COLO668 (cell line): ENCODE data around the gene THUMPD3.

Experiments
- DNase-seq: peaks from one replicate; lab custom pipeline; 2025; ENCODE audit not compliant: unreplicated experiment; lab: John Stamatoyannopoulos, UW

THUMPD3 gene

DNA sequence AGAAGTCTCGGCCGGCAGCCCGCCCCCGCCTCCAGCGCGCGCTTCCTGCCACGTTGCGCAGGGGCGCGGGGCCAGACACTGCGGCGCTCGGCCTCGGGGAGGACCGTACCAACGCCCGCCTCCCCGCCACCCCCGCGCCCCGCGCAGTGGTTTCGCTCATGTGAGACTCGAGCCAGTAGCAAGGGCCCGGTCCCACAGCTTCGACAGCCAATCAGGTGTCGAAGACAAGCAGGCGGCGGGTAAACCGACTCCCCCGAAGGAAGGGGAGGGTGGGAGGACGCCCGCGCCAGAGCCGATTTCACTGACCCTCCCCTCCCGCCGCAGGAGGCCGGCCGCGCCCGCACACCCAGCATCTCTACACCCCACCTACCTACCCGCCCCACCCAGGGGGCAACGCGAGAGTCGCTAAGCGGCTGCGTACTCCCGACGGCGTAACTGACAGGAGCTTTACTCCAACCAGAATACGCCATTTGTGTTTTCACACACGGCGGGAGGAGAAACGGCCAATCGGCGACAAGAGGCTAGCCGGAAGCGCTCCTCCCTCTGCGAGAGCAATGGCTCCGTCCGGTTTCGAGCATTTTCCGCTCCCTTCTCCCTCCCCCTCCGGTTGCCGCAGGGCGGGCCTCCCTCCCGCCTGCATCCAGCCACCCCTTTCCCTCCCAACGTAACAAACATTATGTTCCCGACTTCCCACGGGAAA is 33.9 kb downstream of the THUMPD3 start:
- peak; percentile 96 for DNase-seq

GRCh38 chr3:9397332-9397905 is 34.6 kb downstream of the THUMPD3 start, which contains the start of gene SETD5:
Gene SETD5, plus strand, starts transcription at chr3:9397615. Its CDS starts 31,324 bp downstream, at chr3:9428939.
- DNase-seq = peak; percentile 95

DNA sequence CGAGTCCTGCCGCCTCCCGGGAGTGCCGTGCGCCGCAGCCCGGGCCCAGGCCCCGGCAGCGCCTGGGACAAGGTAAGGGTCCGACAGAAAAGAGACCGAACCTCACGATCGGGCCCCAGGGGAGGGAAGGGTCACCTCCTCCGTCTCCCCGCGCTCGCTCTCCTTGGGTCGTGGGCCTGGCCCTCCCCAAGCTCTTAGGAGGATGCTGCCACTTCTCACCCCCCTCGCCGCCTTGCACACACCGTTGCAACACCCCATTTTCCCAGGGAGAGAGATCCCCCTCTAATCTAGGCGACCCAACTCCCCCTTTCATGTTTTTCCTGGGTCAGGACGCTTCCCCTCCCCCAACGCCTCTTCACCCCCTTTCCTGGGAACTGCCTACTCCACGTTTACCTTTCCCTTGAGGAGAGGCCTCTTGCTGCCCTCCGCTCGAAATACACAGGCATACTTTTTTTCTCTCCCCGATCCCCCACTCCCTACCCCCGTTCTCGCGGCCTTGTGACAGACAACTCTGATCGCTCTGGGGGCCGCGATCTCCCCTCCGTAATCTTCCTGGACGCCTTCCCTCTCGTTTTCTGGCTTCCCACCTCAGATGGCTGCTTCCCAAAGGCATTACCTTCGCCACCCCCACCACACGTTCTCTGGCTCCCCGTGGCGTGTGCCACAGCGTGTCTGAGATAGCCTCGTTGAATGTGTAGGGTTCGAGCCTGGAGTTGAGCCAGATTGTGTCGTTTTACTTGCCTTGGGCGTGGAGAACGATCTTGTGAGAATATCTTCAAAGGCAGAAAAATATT is 35.2 kb downstream of the THUMPD3 start:
- DNase-seq = peak; percentile 40

DNA sequence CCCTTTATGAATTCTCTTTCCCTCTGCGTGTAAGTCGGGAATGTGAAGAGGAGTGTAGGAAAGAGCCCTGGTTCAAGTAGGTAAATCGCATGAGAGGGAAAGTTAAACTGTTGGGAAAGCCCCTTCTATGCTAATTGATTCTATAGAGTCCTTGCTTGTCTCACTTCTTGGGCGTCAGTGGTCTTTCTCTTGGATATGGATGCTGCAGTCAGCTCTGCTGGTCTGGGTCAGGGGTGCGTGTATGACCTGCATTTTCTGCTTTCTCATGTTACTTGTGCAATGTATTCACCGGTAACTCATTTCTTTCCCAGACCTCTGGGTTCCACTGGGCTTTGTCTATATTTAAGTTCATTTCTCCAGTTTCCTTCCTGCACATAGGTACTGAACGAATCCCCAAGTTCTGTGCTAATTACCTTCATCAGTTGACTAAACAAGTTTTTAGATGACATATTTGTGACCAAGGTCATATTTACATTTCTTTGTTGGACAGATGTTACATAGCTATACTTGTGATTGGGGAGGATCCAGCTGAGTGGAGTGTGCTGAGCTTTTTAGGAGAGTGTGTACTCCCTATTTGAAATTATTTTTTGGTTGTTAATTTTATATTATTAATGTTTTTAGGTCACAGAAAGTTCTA is 36.0 kb downstream of the THUMPD3 start:
- peak; percentile 8 for DNase-seq

GRCh38 chr3:9399337-9399703 is 36.5 kb downstream of the THUMPD3 start:
- DNase-seq = no peak

GRCh38 chr3:9399746-9400145 is 36.9 kb downstream of the THUMPD3 start:
- DNase-seq = peak; percentile 68

DNA sequence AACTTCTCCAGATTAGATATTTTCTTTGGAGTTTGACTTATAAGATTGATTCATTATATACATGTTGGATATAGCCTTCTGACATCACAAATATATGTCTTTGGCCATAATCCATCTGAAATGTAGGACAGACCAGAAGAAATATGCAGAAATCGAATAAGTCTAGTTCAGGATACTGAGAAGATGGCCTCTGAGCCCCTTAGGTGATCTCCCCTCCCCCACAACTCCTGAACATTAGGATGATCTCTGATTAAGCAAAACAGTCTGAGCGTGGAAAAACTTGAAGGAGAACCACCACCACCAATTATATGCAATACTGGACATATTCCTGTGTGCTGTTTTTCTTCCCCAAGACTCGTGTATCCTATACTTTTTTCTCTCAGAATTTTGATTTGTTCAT is 37.8 kb downstream of the THUMPD3 start:
- DNase-seq = no peak

DNA sequence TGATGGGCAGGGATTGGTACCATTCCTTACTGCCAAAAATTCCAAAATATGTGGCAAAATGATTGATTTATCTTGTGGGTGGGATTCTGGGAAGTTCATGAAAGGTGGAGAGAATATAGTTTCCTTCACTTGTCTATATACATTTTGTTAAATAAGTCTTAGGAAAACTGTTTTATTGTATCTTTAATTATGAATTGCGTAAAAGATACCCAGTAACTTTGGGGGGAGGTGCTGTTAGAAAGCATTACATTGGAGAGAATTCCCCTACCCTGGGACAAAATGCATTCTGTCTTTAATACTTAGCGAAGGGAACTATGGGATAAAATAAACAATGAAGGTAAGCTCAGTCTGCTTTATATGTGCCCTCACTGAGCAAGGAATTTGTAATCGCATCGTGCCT is 39.1 kb downstream of the THUMPD3 start:
- DNase-seq = no peak

GRCh38 chr3:9402410-9403228 is 39.8 kb downstream of the THUMPD3 start:
- DNase-seq = peak; percentile 67

GRCh38 chr3:9403463-9403862 is 40.6 kb downstream of the THUMPD3 start:
- no peak for DNase-seq

DNA sequence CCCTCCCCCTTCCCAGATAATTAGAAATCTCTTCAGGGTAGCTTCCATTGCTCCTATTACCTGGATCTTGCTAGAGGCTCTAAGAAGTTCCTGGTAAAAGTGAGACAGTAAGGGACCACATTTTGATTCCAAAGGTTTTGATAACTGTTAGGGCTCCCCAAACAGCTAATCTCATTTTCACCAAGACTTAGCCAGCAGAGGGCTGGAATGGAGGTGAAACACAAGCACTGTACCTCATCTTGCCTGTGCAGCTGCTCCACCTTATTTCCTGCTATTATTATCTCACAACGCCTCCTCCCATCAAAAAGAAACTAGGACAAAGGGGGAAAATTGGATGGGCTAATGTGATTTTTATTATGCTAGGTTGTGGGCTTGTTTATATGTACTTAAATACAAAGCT is 41.8 kb downstream of the THUMPD3 start:
- no peak for DNase-seq

DNA sequence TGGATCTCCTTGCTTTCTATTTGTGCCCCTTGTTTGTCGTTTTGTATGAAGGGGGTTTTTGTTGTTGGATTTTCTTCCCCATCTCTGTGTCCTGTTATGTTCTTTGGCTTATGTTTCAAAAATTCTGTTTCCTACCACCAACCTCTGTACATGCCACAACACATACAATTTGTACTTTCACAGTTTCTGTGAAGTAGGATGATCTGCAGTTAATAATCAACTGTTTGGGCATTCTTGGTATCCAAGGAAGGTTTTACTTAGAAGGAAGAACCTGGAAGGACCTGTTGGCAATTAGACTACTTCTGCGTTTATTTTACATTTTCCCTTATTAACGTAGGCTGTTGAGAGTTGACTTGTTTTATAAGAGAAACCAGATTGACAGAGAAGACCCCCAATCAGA is 42.9 kb downstream of the THUMPD3 start:
- DNase-seq = no peak

- DNase-seq = no peak
Measured at GRCh38 chr3:9406856-9407626, 44.2 kb downstream of the THUMPD3 start.

- no peak for DNase-seq
Measured at GRCh38 chr3:9408061-9408460, 45.2 kb downstream of the THUMPD3 start.

DNA sequence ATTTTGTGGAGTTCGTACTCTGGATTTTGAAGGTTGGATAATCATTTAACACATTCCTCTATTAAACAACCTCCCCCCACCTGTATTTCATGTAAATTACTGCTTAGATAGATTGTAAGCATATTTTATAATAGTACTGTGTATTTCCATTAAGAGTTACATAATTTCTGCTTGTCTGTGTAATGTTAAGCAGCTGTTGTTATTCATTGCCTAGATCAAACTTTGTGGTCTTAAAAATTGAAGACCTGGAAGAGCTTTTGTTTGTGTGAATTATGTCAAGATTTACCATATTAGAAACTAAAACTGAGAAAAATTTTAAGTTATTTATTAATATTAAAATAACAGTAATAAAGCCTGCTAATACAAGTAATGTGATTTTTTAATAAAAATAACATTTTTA is 45.7 kb downstream of the THUMPD3 start:
- DNase-seq = no peak

DNA sequence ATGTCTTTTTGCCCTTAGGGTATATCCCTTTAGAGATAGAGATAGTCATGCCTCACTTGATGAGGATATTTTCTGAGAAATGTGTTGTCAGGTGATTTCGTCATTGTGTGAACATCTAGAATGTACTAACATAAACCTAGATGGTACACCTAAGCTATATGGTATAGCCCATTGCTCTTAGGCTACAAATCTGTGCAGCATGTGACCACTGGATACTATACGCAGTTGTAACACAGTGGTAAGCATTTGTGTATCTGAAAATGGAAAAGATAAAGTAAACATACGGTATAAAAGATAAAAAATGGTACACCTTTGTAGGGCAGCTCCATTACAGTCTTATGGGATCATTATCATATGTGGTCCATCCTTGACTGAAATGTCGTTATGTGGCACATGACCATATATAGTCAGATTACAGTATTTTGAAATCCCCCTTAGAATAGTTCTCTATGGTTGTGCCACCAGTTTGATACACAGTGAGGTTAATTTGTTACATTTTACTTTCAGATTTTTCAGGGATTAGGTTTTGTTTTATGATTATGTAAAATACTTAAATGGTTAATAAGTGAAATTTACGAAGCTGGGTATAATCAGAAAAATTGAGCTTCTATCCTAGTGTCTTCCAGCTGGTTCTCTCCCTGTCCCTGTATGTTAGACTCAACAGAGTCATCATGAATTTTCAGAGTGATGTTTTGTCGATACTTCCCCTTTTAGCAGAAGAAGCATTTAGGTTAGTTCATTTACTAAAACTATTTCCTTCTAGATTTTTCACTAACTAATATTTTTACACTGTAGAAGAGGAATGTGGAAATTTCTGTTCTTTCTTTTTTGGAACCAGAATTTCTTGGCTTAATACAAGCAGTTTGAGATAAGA is 47.4 kb downstream of the THUMPD3 start:
- no peak for DNase-seq

- DNase-seq = no peak
Measured at GRCh38 chr3:9411302-9411701, 48.4 kb downstream of the THUMPD3 start.

- DNase-seq = no peak
Measured at GRCh38 chr3:9412293-9412692, 49.4 kb downstream of the THUMPD3 start.

- DNase-seq = no peak
Measured at GRCh38 chr3:9414826-9415225, 52.0 kb downstream of the THUMPD3 start.
